Mesendoderm (in vitro differentiated cells): ENCODE results near the gene ZNF367.
A peak's percentile ranks its signal among the peaks of the same experiment; 100 is the strongest.

Source experiments
- DNase-seq: peaks from one replicate; pipeline ENCODE4 v3.0.0; 2013
- H2AK5ac ChIP-seq: 2 replicates; pipeline ENCODE4 v1.6.1; 2013; ENCODE audit warnings: low read length, inconsistent platforms
- H2BK120ac ChIP-seq: 2 replicates; pipeline ENCODE4 v1.6.1; 2013; ENCODE audit warnings: low read depth, mild to moderate bottlenecking, low read length, moderate library complexity, mixed read lengths
- H2BK15ac ChIP-seq: replicated peaks from 2 replicates; pipeline ENCODE4 v1.6.1; 2013; ENCODE audit warnings: low read depth, mild to moderate bottlenecking, moderate library complexity
- H2BK5ac ChIP-seq: 2 replicates; pipeline ENCODE4 v1.6.1; 2013; ENCODE audit warnings: low read length, inconsistent platforms
- H3K18ac ChIP-seq: 2 replicates; pipeline ENCODE4 v1.6.1; 2013; ENCODE audit warnings: mild to moderate bottlenecking, low read length, mixed read lengths
- H3K23ac ChIP-seq: one replicate; pipeline ENCODE4 v1.6.1; 2013; ENCODE audit warnings: low read length
- H3K27ac ChIP-seq: 2 replicates; pipeline ENCODE4 v1.5.1; 2013; ENCODE audit warnings: low read depth, mild to moderate bottlenecking, inconsistent platforms, low read length, moderate library complexity
- H3K27me3 ChIP-seq: 2 replicates; pipeline ENCODE4 v1.6.1; 2013; ENCODE audit warnings: low read length, control low read depth, mild to moderate bottlenecking, inconsistent platforms; ENCODE audit not compliant: insufficient read depth, poor library complexity
- H3K36me3 ChIP-seq: 2 replicates; pipeline ENCODE4 v1.6.1; 2013; ENCODE audit warnings: low read length, inconsistent platforms; ENCODE audit not compliant: control insufficient read depth, insufficient read depth
- H3K4ac ChIP-seq: one replicate; pipeline ENCODE4 v1.6.1; 2013; ENCODE audit warnings: low read depth, mild to moderate bottlenecking, low read length, moderate library complexity
- H3K4me1 ChIP-seq: 2 replicates; pipeline ENCODE4 v1.6.1; 2013; ENCODE audit warnings: low read depth, low read length, inconsistent platforms; ENCODE audit not compliant: control insufficient read depth
- H3K4me2 ChIP-seq: 2 replicates; pipeline ENCODE4 v1.6.1; 2013; ENCODE audit warnings: low read length
- H3K4me3 ChIP-seq: 2 replicates; pipeline ENCODE4 v1.5.1; 2013; ENCODE audit warnings: mild to moderate bottlenecking, low read length
- H3K56ac ChIP-seq: one replicate; pipeline ENCODE4 v1.6.1; 2013; ENCODE audit warnings: low read length
- H3K79me1 ChIP-seq: 2 replicates; pipeline ENCODE4 v1.6.1; 2013; ENCODE audit warnings: low read length, inconsistent platforms
- H3K79me2 ChIP-seq: 2 replicates; pipeline ENCODE4 v1.6.1; 2013; ENCODE audit warnings: mild to moderate bottlenecking, low read length; ENCODE audit not compliant: control insufficient read depth, insufficient read depth
- H3K9ac ChIP-seq: 2 replicates; pipeline ENCODE4 v1.6.1; 2013; ENCODE audit warnings: low read length, inconsistent platforms
- H4K5ac ChIP-seq: one replicate; pipeline ENCODE4 v1.6.1; 2013; ENCODE audit warnings: low read length
- H4K8ac ChIP-seq: one replicate; pipeline ENCODE4 v1.6.1; 2013; ENCODE audit warnings: low read depth, mild to moderate bottlenecking, control low read depth, low read length, moderate library complexity
- WGBS: extraction: QIAGEN DNeasy Blood & Tissue Kit; methylation state at CpG from one replicate; pipeline ENCODE4 v1.1.7; 2013; ENCODE audit warnings: low lambda C conversion rate, missing lambda C conversion rate; ENCODE audit not compliant: insufficient coverage; ENCODE audit errors: extremely low coverage; 5-methylcytosine and 5-hydroxymethylcytosine counted together

Gene ZNF367

GRCh38 chr9:96344458-96345180 lies 73.6 kb downstream of the ZNF367 start:
- Histone ChIP-seq H3K4me1 (peaks cover 2% of the 10 kb centered on the region), H3K18ac (no peak overlapping the region), H3K79me1 (no peaks in the 10 kb centered on the region), H3K56ac (no peak overlapping the region), H3K79me2 (no peaks in the 10 kb centered on the region), H2BK120ac (no peak overlapping the region), H3K4me3 (no peak overlapping the region), H4K8ac (peak overlapping the region; percentile 31), H3K36me3 (no peaks in the 10 kb centered on the region), H2BK15ac (no peak overlapping the region), H3K4ac (no peak overlapping the region), H2BK5ac (no peak overlapping the region), H2AK5ac (no peak overlapping the region), H3K23ac (no peak overlapping the region), H3K27ac (no peak overlapping the region), H3K27me3 (no peaks in the 10 kb centered on the region), H4K5ac (no peak overlapping the region), H3K9ac (no peak overlapping the region), H3K4me2 (no peak overlapping the region)
- no CpG with 5 or more reads among the region's 6 CpGs for WGBS
- DNase-seq, result peak; percentile 85

GRCh38 chr9:96343515-96344360 lies 74.4 kb downstream of the ZNF367 start:
- H3K79me2 ChIP-seq, result no peaks in the 10 kb centered on the region
- no peak overlapping the region for H3K9ac ChIP-seq
- no peaks in the 10 kb centered on the region for H3K79me1 ChIP-seq
- H3K23ac ChIP-seq, result no peak overlapping the region
- no peak overlapping the region for H3K4ac ChIP-seq
- H2BK15ac ChIP-seq, result peak overlapping the region; percentile 57
- no peak overlapping the region for H2AK5ac ChIP-seq
- no peak overlapping the region for H2BK120ac ChIP-seq
- H2BK5ac ChIP-seq, result no peak overlapping the region
- no peak overlapping the region for H3K56ac ChIP-seq
- H4K5ac ChIP-seq, result peak overlapping the region; percentile 68
- no peak for DNase-seq
- H3K18ac ChIP-seq, result no peak overlapping the region
- H3K27ac ChIP-seq, result no peak overlapping the region
- H4K8ac ChIP-seq, result no peak overlapping the region
- H3K27me3 ChIP-seq, result no peaks in the 10 kb centered on the region
- WGBS, result no CpG with 5 or more reads among the region's 5 CpGs
- no peaks in the 10 kb centered on the region for H3K36me3 ChIP-seq
- H3K4me3 ChIP-seq, result no peak overlapping the region
- peaks cover 2% of the 10 kb centered on the region for H3K4me1 ChIP-seq
- no peak overlapping the region for H3K4me2 ChIP-seq

- H2BK120ac ChIP-seq, result no peak overlapping the region
- no peaks in the 10 kb centered on the region for H3K27me3 ChIP-seq
- no peak overlapping the region for H3K4ac ChIP-seq
- H3K4me1 ChIP-seq, result peaks cover 2% of the 10 kb centered on the region
- no peak overlapping the region for H4K5ac ChIP-seq
- H3K36me3 ChIP-seq, result no peaks in the 10 kb centered on the region
- H2BK5ac ChIP-seq, result no peak overlapping the region
- H3K79me2 ChIP-seq, result no peaks in the 10 kb centered on the region
- no peak overlapping the region for H2AK5ac ChIP-seq
- no peak for DNase-seq
- no peak overlapping the region for H3K4me3 ChIP-seq
- H3K56ac ChIP-seq, result no peak overlapping the region
- no peak overlapping the region for H3K9ac ChIP-seq
- H3K79me1 ChIP-seq, result no peaks in the 10 kb centered on the region
- no peak overlapping the region for H2BK15ac ChIP-seq
- no CpG with 5 or more reads among the region's 20 CpGs for WGBS
- H3K27ac ChIP-seq, result no peak overlapping the region
- no peak overlapping the region for H4K8ac ChIP-seq
- no peak overlapping the region for H3K23ac ChIP-seq
- H3K18ac ChIP-seq, result no peak overlapping the region
- no peak overlapping the region for H3K4me2 ChIP-seq
Observed at GRCh38 chr9:96342571-96343245, 75.5 kb downstream of the ZNF367 start.

GRCh38 chr9:96340707-96341106 lies 77.5 kb downstream of the ZNF367 start:
- no peak overlapping the region for H3K18ac ChIP-seq
- no peak overlapping the region for H2AK5ac ChIP-seq
- H4K5ac ChIP-seq, result no peak overlapping the region
- H3K79me2 ChIP-seq, result no peaks in the 10 kb centered on the region
- H3K27me3 ChIP-seq, result no peaks in the 10 kb centered on the region
- H3K4me1 ChIP-seq, result peaks cover 2% of the 10 kb centered on the region
- no peak overlapping the region for H3K56ac ChIP-seq
- H3K79me1 ChIP-seq, result no peaks in the 10 kb centered on the region
- H3K9ac ChIP-seq, result no peak overlapping the region
- H3K36me3 ChIP-seq, result no peaks in the 10 kb centered on the region
- no peak overlapping the region for H3K27ac ChIP-seq
- DNase-seq, result no peak
- no peak overlapping the region for H2BK5ac ChIP-seq
- H3K4me3 ChIP-seq, result no peak overlapping the region
- H4K8ac ChIP-seq, result no peak overlapping the region
- WGBS, result no CpG with 5 or more reads among the region's 3 CpGs
- no peak overlapping the region for H2BK15ac ChIP-seq
- H3K4me2 ChIP-seq, result no peak overlapping the region
- no peak overlapping the region for H3K4ac ChIP-seq
- no peak overlapping the region for H3K23ac ChIP-seq
- no peak overlapping the region for H2BK120ac ChIP-seq

- no peak overlapping the region for H3K56ac ChIP-seq
Observed at GRCh38 chr9:96338299-96338698, 79.9 kb downstream of the ZNF367 start.

More at GRCh38 chr9:96338299-96338698, 79.9 kb downstream of the ZNF367 start:
- no peak overlapping the region for H2BK15ac ChIP-seq
- H2AK5ac ChIP-seq, result no peak overlapping the region
- no peak overlapping the region for H3K4me3 ChIP-seq
- no peaks in the 10 kb centered on the region for H3K36me3 ChIP-seq
- H3K23ac ChIP-seq, result no peak overlapping the region
- no peak overlapping the region for H3K4me2 ChIP-seq
- H3K9ac ChIP-seq, result no peak overlapping the region
- H4K8ac ChIP-seq, result no peak overlapping the region
- DNase-seq, result no peak
- H3K4ac ChIP-seq, result no peak overlapping the region
- H3K4me1 ChIP-seq, result no peaks in the 10 kb centered on the region
- H3K27me3 ChIP-seq, result no peaks in the 10 kb centered on the region
- no peaks in the 10 kb centered on the region for H3K79me2 ChIP-seq
- no peaks in the 10 kb centered on the region for H3K79me1 ChIP-seq
- no peak overlapping the region for H3K18ac ChIP-seq
- H4K5ac ChIP-seq, result no peak overlapping the region
- no peak overlapping the region for H3K27ac ChIP-seq
- H2BK5ac ChIP-seq, result no peak overlapping the region
- no peak overlapping the region for H2BK120ac ChIP-seq
- no CpG with 5 or more reads among the region's 3 CpGs for WGBS
